ENCODE results near the gene DNASE2.
"Not testable (repeated sequence)": the region's sequence is repeated elsewhere in the genome, so short reads cannot be mapped to it uniquely, and the experiment has no call there.

The DNASE2 gene

DNA sequence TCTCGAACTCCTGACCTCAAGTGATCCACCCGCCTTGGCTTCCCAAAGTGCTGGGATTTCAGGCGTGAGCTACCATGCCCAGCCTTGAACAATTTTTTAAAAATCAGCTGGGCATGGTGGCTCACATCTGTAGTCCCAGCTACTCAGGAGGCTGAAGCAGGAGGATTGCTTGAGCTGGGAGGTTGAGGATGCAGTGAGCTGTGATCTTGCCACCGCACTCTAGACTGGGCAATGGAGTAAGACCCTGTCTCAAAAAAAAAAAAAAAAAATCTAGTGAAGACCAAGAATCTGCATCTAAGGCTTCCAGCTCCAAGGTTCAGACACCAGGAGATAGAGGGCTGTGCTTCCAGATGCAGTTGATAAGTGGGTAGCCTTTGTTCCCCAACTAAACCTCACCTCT is 17.1 kb downstream of the DNASE2 start:
- DNase-seq (ENCODE audit: low spot score) = no peak

- DNase-seq (ENCODE audit: low spot score) = no peak
Observed at GRCh38 chr19:12859546-12859945, 21.7 kb downstream of the DNASE2 start.

- no peak for DNase-seq (ENCODE audit: low spot score)
Observed at GRCh38 chr19:12858041-12858928, 23.0 kb downstream of the DNASE2 start.

- DNase-seq (ENCODE audit: low spot score) = no peak
Observed at GRCh38 chr19:12856653-12857052, 24.6 kb downstream of the DNASE2 start.

DNA sequence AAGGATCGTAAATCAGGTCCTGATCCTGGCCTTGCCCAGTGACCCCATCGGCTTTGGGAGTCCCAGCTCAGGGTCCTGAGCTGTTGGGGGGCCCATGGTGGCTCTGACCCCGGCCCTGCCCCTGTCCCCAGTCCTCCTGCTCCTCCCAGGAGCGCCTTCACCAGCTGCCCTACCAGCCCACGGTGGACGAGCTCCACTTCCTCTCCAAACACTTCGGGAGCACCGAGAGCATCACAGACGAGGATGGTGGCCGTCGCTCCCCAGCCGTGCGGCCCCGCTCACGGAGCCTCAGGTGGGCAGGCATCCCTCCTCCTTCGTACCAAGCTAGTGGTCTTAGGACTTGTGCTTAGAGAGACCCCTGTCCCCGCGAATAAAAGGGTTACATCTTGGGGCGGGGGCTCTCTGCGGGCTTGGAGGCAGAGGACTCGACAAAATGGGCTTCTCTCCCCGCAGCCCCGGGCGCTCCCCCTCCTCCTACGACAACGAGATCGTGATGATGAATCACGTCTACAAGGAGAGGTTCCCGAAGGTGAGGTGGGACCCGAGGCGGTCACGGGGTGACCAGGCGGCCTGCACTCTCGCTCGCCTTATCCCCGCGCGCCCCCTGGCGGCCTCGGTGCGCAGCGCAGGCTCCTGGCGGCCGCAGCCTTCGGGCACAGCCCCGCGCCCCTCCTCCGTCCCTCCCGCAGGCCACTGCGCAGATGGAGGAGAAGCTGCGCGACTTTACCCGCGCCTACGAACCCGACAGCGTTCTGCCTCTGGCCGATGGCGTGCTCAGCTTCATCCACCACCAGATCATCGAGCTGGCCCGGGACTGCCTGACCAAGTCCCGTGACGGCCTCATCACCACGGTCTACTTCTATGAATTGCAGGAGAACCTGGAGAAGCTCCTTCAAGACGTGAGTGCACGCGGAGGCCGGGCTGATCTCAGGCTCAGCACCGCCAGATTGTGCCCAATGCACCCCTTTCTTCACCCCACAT is 33.8 kb downstream of the DNASE2 start:
- peak; percentile 83 for DNase-seq (ENCODE audit: low spot score)

DNA sequence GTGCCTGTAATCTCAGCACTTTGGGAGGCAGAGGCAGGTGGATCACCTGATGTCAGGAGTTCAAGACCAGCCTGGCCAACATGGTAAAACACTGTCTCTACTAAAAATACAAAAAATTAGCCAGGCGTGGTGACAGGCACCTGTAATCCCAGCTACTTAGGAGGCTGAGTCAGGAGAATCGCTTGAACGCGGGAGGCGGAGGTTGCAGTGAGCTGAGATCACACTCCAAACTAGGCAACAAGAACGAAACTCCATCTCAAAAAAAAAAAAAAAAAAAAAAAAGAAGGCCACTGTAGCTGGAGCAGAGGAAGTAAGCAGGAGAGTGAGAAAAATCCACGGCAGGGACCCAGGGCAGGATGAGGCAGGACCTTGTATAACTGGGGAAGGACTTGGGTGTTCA is 34.6 kb downstream of the DNASE2 start:
- DNase-seq (ENCODE audit: low spot score) = not testable (repeated sequence)

DNA sequence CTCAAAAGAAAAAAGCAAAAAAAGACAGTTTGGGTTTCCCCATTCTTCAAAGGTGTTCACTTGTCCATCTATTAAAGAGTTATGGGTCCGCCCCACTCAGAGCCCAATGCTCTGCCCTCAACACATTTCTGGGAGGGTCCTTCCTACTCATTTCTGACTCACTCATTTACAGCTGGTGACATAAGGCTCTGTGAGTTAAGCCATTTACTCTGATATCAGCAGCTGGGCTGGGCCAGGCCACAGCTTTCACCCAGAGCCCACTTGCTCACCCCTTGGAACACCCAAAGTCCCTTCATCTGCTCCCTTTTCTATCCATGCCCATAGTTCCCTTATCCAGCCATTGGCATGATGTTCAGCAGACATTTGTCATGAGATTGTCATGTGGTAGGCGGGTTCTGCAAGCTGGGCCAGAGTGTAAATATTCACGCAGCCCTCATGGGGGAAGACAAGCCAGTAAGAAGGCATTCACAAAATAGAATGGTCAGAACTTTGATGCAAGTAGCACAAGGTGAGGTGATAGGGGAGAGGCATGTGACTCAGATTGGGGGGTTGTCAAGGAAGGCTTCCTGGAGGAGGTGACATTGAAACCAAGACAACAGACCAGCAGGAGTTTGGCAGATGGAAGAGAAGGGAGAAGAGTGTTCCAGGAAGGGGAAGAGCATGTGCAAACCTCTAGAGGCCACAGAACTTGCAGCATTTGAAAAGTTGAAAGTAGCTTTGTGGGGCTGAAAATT is 37.1 kb downstream of the DNASE2 start:
- DNase-seq (ENCODE audit: low spot score) = no peak

GRCh38 chr19:12843328-12843727 is 37.9 kb downstream of the DNASE2 start:
- DNase-seq (ENCODE audit: low spot score) = no peak

DNA sequence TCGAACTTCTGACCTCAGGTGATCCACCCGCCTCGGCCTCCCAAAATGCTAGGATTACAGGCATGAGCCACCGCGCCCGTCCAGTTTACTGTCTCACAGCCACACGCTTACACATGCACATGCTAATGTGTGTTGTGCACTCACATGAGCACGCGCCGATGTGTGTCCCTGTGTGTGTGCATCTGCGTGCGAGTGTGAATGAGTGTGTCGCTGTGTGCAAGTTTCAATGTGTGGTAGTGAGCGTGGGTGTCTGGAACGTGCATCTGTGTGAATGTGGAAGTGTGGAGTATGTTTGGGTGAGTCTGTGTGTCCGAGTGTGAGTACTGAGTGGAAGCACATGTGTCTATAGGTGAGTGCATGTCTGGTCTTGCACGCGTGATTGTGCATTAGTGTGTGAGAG is 38.7 kb downstream of the DNASE2 start:
- DNase-seq (ENCODE audit: low spot score) = no peak

GRCh38 chr19:12841094-12841493 is 40.2 kb downstream of the DNASE2 start:
- no peak for DNase-seq (ENCODE audit: low spot score)

DNA sequence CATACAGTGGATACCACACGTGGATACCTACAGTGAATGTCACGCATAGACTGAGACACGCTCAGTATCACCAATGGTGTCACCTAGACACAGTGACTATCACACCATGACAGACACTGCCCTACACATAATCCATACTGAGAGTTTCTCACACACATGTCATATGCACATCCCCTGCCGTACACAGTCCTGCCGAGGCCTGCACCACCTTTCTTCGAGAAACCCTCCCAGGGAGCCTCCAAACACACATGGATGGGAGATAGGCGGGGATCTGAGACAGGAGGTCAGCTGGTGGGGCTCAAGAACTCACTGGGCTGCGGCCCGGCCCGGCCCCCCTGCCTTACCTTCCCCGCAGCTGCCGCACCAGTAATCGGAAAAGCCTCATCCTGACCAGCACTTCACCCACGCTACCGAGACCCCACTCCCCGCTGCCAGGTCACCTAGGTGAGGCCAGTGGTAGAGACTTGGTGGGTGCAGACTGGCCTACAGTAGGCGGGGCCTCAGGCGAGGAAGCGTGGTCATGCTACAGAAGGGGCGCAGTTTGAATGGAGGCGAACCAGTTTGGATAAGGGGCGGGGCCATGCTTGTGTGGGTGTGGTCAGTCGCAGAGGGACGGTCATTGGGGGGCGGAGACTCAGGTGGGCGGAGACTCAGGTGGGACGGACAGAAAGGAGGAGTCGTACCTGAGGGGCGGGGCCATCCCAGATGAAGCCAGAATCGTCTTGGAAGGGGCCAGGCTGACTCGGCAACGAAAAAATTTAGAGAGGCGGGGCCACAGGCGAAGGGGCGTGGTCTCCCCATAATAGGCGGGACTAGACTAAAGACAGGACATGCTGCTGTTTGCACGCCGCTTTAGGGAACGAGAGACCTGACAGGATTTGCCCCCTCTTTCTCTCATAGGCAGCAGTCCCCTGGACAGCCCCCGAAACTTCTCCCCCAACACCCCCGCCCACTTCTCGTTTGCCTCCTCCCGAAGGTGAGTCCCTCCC is 40.9 kb downstream of the DNASE2 start:
- no peak for DNase-seq (ENCODE audit: low spot score)

- DNase-seq (ENCODE audit: low spot score) = no peak
Observed at GRCh38 chr19:12838886-12839756, 42.1 kb downstream of the DNASE2 start.

DNA sequence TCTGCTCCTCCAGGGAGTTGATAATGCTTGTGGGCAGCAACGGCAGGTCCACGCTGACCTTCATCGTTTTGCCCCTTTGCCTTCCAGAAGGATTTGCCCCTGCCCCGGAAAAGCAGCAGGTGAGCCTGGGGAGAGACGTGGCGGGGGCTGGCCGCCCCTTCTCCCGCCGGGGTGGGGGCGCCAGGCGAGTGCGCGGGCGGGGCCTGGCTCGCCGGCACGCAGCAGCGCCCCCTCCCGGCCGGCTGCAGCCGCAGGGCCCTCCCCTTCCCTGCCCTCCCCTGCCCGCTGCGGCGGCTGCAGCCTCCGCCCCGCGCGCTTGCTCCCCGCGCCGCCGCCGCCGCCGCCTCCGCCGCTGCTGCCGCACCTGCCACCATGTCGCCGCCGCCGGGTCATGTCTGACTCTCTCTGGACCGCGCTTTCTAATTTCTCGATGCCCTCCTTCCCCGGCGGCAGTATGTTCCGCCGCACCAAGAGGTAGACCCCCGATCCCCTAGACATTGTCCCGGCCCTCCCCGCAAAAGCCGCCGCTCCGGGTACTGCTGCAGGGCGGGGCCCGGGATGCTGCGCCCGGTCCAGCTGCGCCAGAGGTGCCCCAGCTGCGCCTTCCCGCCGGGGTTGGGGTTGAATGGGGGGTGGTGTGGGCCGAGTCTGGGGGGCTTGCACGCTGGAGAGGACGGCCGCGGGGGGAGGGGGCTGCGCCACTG is 42.9 kb downstream of the DNASE2 start, which contains the start of gene MAST1:
Gene MAST1 (plus strand): TSS at position 334 of the 704 bp plus-strand sequence. CDS start 58 bp downstream, at position 392.
- no peak for DNase-seq (ENCODE audit: low spot score)

- no peak for DNase-seq (ENCODE audit: low spot score)
Observed at GRCh38 chr19:12837225-12837624, 44.0 kb downstream of the DNASE2 start.

DNA sequence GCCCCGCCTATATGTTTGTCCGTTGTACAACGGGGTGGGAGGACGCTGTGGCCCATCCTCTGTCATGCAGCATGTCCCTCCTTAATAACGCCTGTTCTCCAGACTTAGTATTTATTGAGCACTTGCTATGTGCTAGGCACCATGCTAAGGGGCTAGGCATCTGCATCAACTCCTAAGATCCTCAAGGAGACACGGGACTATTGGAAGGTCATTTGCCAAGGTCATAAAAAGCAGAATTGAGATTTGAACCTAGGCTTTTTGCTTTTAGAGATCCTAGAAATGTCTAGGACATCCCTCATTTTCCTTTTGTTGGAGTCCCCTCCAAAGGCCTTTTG is 44.8 kb downstream of the DNASE2 start:
- DNase-seq (ENCODE audit: low spot score) = no peak

DNA sequence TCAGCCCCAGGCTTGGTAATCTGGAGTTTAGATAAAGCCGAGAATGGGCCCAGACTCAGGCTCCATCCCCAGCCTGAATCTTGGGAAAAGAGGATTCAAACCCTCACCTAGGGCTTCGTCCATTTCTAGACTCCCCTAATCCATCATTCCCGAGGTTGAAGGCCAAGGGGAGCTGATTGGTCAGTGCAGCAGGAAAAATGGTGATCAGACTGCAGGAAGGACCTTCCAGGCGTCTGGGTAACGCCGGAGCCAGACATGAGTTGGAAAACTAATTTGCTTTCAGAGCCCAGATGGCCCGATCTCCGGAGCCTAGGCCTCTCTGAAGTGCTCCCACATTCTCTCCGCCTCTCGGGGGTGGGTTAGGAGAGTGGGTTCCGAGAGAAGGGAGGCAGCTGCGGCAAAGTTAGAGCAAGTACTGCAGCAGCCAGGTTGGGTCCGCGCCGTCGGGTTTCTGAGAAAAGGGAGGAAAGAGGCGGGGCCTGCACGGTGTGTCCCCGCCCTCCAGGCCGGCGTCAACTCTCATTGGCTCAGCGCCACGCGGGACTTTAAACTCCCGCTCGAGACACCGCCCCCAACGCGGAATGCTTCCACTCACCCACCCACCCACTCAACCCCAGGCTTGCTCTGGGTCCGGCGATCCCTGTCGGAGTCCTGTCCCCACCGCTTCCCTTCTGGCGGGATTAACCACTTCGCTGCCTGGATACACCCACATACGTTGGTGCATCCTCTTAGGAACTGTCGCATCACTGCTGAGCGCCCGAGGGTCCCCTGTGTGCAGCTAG is 46.1 kb downstream of the DNASE2 start:
- no peak for DNase-seq (ENCODE audit: low spot score)

- no peak for DNase-seq (ENCODE audit: low spot score)
Observed at GRCh38 chr19:12834566-12834943, 46.7 kb downstream of the DNASE2 start, which contains the start of gene RTBDN. RTBDN (minus strand) TSS chr19:12834579; CDS start chr19:12829979, 4,600 bp downstream.
